Embryonic facial prominence (tissue), 1 donor: ENCODE data around the gene KIAA0825.
"Not testable (repeated sequence)": the region's sequence is repeated elsewhere in the genome, so short reads cannot be mapped to it uniquely, and the experiment has no call there.

Source experiments
- DNase-seq: peaks from one replicate; pipeline ENCODE4 v3.0.0-alpha.2; 2016; ENCODE audit errors: extremely low spot score

KIAA0825 gene

GRCh38 chr5:94175912-94176311 lies 442.5 kb downstream of the KIAA0825 start:
- DNase-seq: no peak

- no peak for DNase-seq
These were observed 443.5 kb downstream of the KIAA0825 start for GRCh38 chr5:94174748-94175411.

GRCh38 chr5:94173100-94173499 lies 445.3 kb downstream of the KIAA0825 start:
- no peak for DNase-seq

- not testable (repeated sequence) for DNase-seq
These were observed 447.3 kb downstream of the KIAA0825 start for GRCh38 chr5:94171070-94171469.

- DNase-seq: not testable (repeated sequence)
These were observed 448.2 kb downstream of the KIAA0825 start for GRCh38 chr5:94170158-94170557.

- no peak for DNase-seq
These were observed 450.3 kb downstream of the KIAA0825 start for GRCh38 chr5:94168151-94168550.

GRCh38 chr5:94161801-94162200 lies 456.6 kb downstream of the KIAA0825 start:
- no peak for DNase-seq

- no peak for DNase-seq
These were observed 459.3 kb downstream of the KIAA0825 start for GRCh38 chr5:94159144-94159543.

- no peak for DNase-seq
These were observed 460.5 kb downstream of the KIAA0825 start for GRCh38 chr5:94157704-94158539.

- no peak for DNase-seq
These were observed 463.7 kb downstream of the KIAA0825 start for GRCh38 chr5:94154672-94155071.

- DNase-seq: no peak
These were observed 464.5 kb downstream of the KIAA0825 start for GRCh38 chr5:94153736-94154450.

- DNase-seq: not testable (repeated sequence)
These were observed 474.8 kb downstream of the KIAA0825 start for GRCh38 chr5:94143621-94144020.

- DNase-seq: no peak
These were observed 478.1 kb downstream of the KIAA0825 start for GRCh38 chr5:94140300-94140699.

GRCh38 chr5:94130077-94130476 lies 488.3 kb downstream of the KIAA0825 start:
- no peak for DNase-seq

- DNase-seq: no peak
These were observed 493.3 kb downstream of the KIAA0825 start for GRCh38 chr5:94125107-94125506.

- DNase-seq: not testable (repeated sequence)
These were observed 502.1 kb downstream of the KIAA0825 start for GRCh38 chr5:94116317-94116716.

- DNase-seq: no peak
These were observed 505.3 kb downstream of the KIAA0825 start for GRCh38 chr5:94113087-94113486.

GRCh38 chr5:94111209-94112004 lies 507.0 kb downstream of the KIAA0825 start:
- peak; percentile 84 for DNase-seq

- no peak for DNase-seq
These were observed 514.7 kb downstream of the KIAA0825 start for GRCh38 chr5:94103514-94104245.
